ENCODE results near the gene MRPL53. TPM values are rescaled to one million over a fixed set of nuclear protein-coding genes. Genes with fewer than 3 reads are reported as not detected.
A peak's percentile ranks its signal among the peaks of the same experiment; 100 is the strongest.
"Not testable (repeated sequence)": the region's sequence is repeated elsewhere in the genome, so short reads cannot be mapped to it uniquely, and the experiment has no call there.

Gene MRPL53
- total and polyA plus RNA-seq, 9 of the 15 experiments (the other 6 are each of a cell fraction or from before 2014, with no cell fraction given): 11.5 to 87.9 (median 41.1) TPM

GRCh38 chr2:74444498-74445318 is 27.8 kb downstream of the MRPL53 start:
- H3K4me2 ChIP-seq (ENCODE audit: insufficient read depth, low read length): peak overlapping the region; percentile 36; the same call in 1 of the 2 replicates
- H2AFZ ChIP-seq (ENCODE audit: low read depth, low read length): no peak overlapping the region
- ChIA-PET CTCF (ENCODE audit: low intra/inter-chr PET ratio) (no interaction called here), POLR2A (interaction anchor here (1.0 kb wide), 1 partner anchor 10 kb away, joined by 4 read pairs; the partner anchor contains the start of gene INO80B)
- no peak for DNase-seq (ENCODE audit: extremely low read depth in 1 of 4, low spot score in 3 of 4)
- H3K27me3 ChIP-seq (ENCODE audit: control insufficient read depth in 2 of 2, insufficient read depth in 2 of 2, low read length in 2 of 2): no peaks in the 10 kb centered on the region
- no peaks in the 10 kb centered on the region for H3K79me2 ChIP-seq (ENCODE audit: control insufficient read depth, insufficient read depth, low read length)
- in situ Hi-C loops (cut with MboI) (no loop called here), intact Hi-C loops (cut with micrococcal nuclease) (no loop called here)
- H3K4me3 ChIP-seq: no peak overlapping the region
- FAIRE-seq: peak; percentile 65
- H4K20me1 ChIP-seq (replicated peaks; ENCODE audit: control insufficient read depth, insufficient read depth, low read length): no peaks in the 10 kb centered on the region
- no peaks in the 10 kb centered on the region for H3K36me3 ChIP-seq (ENCODE audit: control insufficient read depth, insufficient read depth, low read length)
- H3K4me1 ChIP-seq (replicated peaks in 1 of 2; ENCODE audit: control insufficient read depth in 2 of 2, insufficient read depth in 2 of 2, low read length in 2 of 2): peaks cover 16 to 30% of the 10 kb centered on the region in 2 experiments; a peak in 4 of 5 replicates
- H3K9me1 ChIP-seq (ENCODE audit: control insufficient read depth, insufficient read depth, low read length): no peaks in the 10 kb centered on the region
- no peaks in the 10 kb centered on the region for H3K9me3 ChIP-seq (replicated peaks; ENCODE audit: control insufficient read depth, insufficient read depth, low read depth, low read length)
- BruUV-seq (replicated peaks): no TSS peak
- TF ChIP-seq ATF3 (IDR thresholded peaks at IDR 0.05) (no peak), ATF3 (CRISPR knock-in tag; conservative IDR thresholded peaks at IDR 0.05) (no peak), SMARCE1 (IDR thresholded peaks at IDR 0.05) (peak; percentile 1; the same call in 1 of the 2 replicates), LCOR (CRISPR knock-in tag; IDR thresholded peaks at IDR 0.05) (0 out of 2 replicates have a peak, but pooled peaks have one; percentile 30)
- H3K9ac ChIP-seq (ENCODE audit: insufficient read depth in 1 of 2, low read depth in 2 of 2, low read length in 2 of 2): no peak overlapping the region
- no peak for ATAC-seq
- 0% methylated on average over 5 of the region's 5 CpGs for WGBS (ENCODE audit: insufficient coverage, low coverage, missing lambda C conversion rate)
- no peak overlapping the region for H3K27ac ChIP-seq (ENCODE audit: extremely low read depth, low read depth, low read length)

GRCh38 chr2:74442483-74443297 is 29.8 kb downstream of the MRPL53 start:
- H3K9ac ChIP-seq (ENCODE audit: insufficient read depth in 1 of 2, low read depth in 2 of 2, low read length in 2 of 2); H2AFZ ChIP-seq (ENCODE audit: low read depth, low read length); FAIRE-seq; H3K27me3 ChIP-seq (ENCODE audit: control insufficient read depth in 2 of 2, insufficient read depth in 2 of 2, low read length in 2 of 2); H3K4me3 ChIP-seq; H3K36me3 ChIP-seq (ENCODE audit: control insufficient read depth, insufficient read depth, low read length); H3K27ac ChIP-seq (ENCODE audit: extremely low read depth, low read depth, low read length); in situ Hi-C loops (cut with MboI); intact Hi-C loops (cut with micrococcal nuclease); H3K9me1 ChIP-seq (ENCODE audit: control insufficient read depth, insufficient read depth, low read length); H3K4me2 ChIP-seq (ENCODE audit: insufficient read depth, low read length); DNase-seq (ENCODE audit: extremely low read depth in 1 of 4, low spot score in 3 of 4); H3K9me3 ChIP-seq (replicated peaks; ENCODE audit: control insufficient read depth, insufficient read depth, low read depth, low read length); ATAC-seq; H3K79me2 ChIP-seq (ENCODE audit: control insufficient read depth, insufficient read depth, low read length); BruUV-seq (replicated peaks); H4K20me1 ChIP-seq (replicated peaks; ENCODE audit: control insufficient read depth, insufficient read depth, low read length); CTCF ChIA-PET (ENCODE audit: low intra/inter-chr PET ratio); POLR2A ChIA-PET: not testable (repeated sequence)
- 84% methylated on average over 16 of the region's 16 CpGs for WGBS (ENCODE audit: insufficient coverage, low coverage, missing lambda C conversion rate)
- peaks cover 22 to 36% of the 10 kb centered on the region in 2 experiments; a peak in 4 of 5 replicates for H3K4me1 ChIP-seq (replicated peaks in 1 of 2; ENCODE audit: control insufficient read depth in 2 of 2, insufficient read depth in 2 of 2, low read length in 2 of 2)
